Measurements from ENCODE around the gene ZMIZ1. TPM values are rescaled to one million over a fixed set of nuclear protein-coding genes. Genes with fewer than 3 reads are reported as not detected.
A peak's percentile ranks its signal among the peaks of the same experiment; 100 is the strongest.

Gene ZMIZ1
- total RNA-seq, 1 experiment from 2014 or later = 23.5 TPM

DNA sequence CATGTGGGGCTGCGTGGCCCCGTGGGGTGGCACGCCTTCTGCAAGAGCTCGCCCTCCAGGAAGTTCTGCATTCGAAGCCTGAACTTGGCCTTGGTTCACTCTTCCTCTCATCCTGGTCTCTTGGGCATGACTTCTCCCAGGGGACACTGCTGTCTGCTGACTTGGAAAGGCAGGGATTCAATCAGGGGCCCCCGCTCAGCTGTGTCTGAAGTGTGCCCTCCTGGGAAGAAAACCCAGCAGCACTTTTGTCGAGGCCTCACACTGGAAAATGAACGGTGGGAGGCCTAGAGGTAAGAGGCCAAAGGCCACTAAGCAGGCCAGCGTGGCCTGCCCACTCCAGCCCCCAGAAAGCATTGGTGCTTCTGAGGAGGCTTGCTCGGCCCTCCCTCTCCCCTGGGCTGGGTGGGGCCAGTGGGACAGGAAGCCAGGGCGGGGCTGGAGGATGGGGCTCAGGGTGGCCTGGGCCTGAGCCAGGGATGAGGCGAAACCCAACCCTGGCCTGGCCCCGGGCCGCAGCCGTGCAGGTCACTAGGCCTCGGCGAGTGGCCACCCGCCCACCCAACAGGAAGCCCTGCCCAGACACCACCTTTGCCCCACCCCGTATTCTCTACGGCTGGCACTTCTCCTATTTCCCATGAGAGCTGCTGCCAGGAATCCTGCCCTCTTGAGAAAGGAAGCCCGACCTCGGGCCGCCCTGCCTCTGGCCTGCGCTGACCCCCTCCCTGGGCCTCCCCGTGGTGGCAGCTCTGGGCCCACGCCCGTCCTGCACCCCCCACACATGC is 81.1 kb downstream of the ZMIZ1 start:
- H3K9me3 Mint-ChIP-seq (ENCODE audit: low read depth, unreplicated experiment) = no peaks in the 10 kb centered on the region
- DNase-seq = peak; percentile 80
- intact Hi-C loops (cut with micrococcal nuclease; ENCODE audit: unreplicated experiment) = no loop called here
- peaks cover 15% of the 10 kb centered on the region for H3K36me3 Mint-ChIP-seq (ENCODE audit: insufficient read depth, unreplicated experiment)
- H3K27ac Mint-ChIP-seq (ENCODE audit: unreplicated experiment) = peak overlapping the region; percentile 84
- H3K4me1 Mint-ChIP-seq (ENCODE audit: low read depth, unreplicated experiment) = peaks cover 52% of the 10 kb centered on the region
- BruUV-seq (replicated peaks) = no TSS peak
- peak overlapping the region; percentile 15 for H3K4me3 Mint-ChIP-seq (ENCODE audit: low read depth, unreplicated experiment)
- CTCF ChIA-PET = interaction anchor here (0.6 to 1.6 kb wide), 7 partner anchors 8 to 1422 kb away, joined by 3 to 9 read pairs (median 6); no protein-coding TSS in a partner anchor
- H3K27me3 Mint-ChIP-seq (ENCODE audit: unreplicated experiment) = no peaks in the 10 kb centered on the region
- TF ChIP-seq, protein P1, sequence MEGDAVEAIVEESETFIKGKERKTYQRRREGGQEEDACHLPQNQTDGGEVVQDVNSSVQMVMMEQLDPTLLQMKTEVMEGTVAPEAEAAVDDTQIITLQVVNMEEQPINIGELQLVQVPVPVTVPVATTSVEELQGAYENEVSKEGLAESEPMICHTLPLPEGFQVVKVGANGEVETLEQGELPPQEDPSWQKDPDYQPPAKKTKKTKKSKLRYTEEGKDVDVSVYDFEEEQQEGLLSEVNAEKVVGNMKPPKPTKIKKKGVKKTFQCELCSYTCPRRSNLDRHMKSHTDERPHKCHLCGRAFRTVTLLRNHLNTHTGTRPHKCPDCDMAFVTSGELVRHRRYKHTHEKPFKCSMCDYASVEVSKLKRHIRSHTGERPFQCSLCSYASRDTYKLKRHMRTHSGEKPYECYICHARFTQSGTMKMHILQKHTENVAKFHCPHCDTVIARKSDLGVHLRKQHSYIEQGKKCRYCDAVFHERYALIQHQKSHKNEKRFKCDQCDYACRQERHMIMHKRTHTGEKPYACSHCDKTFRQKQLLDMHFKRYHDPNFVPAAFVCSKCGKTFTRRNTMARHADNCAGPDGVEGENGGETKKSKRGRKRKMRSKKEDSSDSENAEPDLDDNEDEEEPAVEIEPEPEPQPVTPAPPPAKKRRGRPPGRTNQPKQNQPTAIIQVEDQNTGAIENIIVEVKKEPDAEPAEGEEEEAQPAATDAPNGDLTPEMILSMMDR (IDR thresholded peaks at IDR 0.05; ENCODE audit: unreplicated experiment) = no peak

GRCh38 chr10:79150444-79150754 is 81.6 kb downstream of the ZMIZ1 start:
- peak overlapping the region; percentile 84 for H3K27ac Mint-ChIP-seq (ENCODE audit: unreplicated experiment)
- no peaks in the 10 kb centered on the region for H3K27me3 Mint-ChIP-seq (ENCODE audit: unreplicated experiment)
- intact Hi-C loops (cut with micrococcal nuclease; ENCODE audit: unreplicated experiment) = no loop called here
- DNase-seq = no peak
- BruUV-seq (replicated peaks) = no TSS peak
- H3K4me1 Mint-ChIP-seq (ENCODE audit: low read depth, unreplicated experiment) = peaks cover 52% of the 10 kb centered on the region
- no peaks in the 10 kb centered on the region for H3K9me3 Mint-ChIP-seq (ENCODE audit: low read depth, unreplicated experiment)
- H3K4me3 Mint-ChIP-seq (ENCODE audit: low read depth, unreplicated experiment) = peak overlapping the region; percentile 15
- H3K36me3 Mint-ChIP-seq (ENCODE audit: insufficient read depth, unreplicated experiment) = peaks cover 15% of the 10 kb centered on the region
- CTCF ChIA-PET = interaction anchor here (0.6 to 1.0 kb wide), 6 partner anchors 8 to 1422 kb away, joined by 3 to 9 read pairs (median 6); no protein-coding TSS in a partner anchor
- TF ChIP-seq, protein P1 (IDR thresholded peaks at IDR 0.05; ENCODE audit: unreplicated experiment) = no peak

DNA sequence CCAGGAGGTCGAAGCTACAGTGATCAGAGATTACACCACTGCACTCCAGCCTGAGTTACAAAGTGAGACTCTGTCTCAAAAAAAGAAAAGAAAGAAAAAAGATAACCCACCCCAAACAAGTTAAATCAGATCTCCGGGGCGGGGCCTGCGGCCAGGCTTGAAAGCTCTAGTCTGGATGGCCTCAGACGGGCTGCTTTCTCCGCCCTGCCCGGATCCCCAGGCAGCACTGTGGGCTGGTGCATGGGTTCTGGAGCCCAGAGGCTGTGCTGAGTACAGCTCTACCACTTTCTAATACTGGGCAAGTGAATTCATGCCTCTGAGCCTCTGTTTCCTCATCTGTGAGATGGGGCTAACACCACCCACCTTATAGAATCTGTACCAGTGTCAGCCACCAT is 83.7 kb downstream of the ZMIZ1 start:
- DNase-seq = no peak
- no TSS peak for BruUV-seq (replicated peaks)
- intact Hi-C loops (cut with micrococcal nuclease; ENCODE audit: unreplicated experiment) = no loop called here
- CTCF ChIA-PET = no interaction called here
- Mint-ChIP-seq H3K9me3 (ENCODE audit: low read depth, unreplicated experiment) (no peaks in the 10 kb centered on the region), H3K4me1 (ENCODE audit: low read depth, unreplicated experiment) (peaks cover 70% of the 10 kb centered on the region), H3K27me3 (ENCODE audit: unreplicated experiment) (no peaks in the 10 kb centered on the region), H3K27ac (ENCODE audit: unreplicated experiment) (peak overlapping the region; percentile 84), H3K4me3 (ENCODE audit: low read depth, unreplicated experiment) (no peak overlapping the region), H3K36me3 (ENCODE audit: insufficient read depth, unreplicated experiment) (peaks cover 22% of the 10 kb centered on the region)
- TF ChIP-seq, protein P1 (IDR thresholded peaks at IDR 0.05; ENCODE audit: unreplicated experiment) = no peak

DNA sequence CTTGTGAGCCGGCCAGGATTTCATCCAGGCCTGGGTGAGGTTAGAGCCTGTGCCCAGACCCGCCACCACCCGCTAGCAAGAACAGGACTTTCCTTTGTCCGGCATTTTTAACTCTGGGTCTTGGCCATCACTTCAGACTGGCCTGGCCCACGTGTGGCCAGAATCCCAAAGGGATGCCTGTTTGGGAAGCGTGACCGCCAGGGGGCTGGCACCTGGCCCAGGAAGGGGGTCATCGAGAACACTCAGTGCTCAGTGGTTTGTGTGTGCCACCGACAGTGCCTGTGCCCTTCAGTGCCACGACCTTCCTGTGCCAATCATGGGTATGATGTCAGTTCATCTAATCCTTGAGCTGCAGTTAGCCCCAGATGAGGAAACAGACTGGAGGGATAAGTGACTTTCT is 85.0 kb downstream of the ZMIZ1 start:
- peaks cover 77% of the 10 kb centered on the region for H3K4me1 Mint-ChIP-seq (ENCODE audit: low read depth, unreplicated experiment)
- H3K36me3 Mint-ChIP-seq (ENCODE audit: insufficient read depth, unreplicated experiment) = peaks cover 27% of the 10 kb centered on the region
- intact Hi-C loops (cut with micrococcal nuclease; ENCODE audit: unreplicated experiment) = no loop called here
- BruUV-seq (replicated peaks) = no TSS peak
- no peak overlapping the region for H3K4me3 Mint-ChIP-seq (ENCODE audit: low read depth, unreplicated experiment)
- CTCF ChIA-PET = no interaction called here
- H3K27ac Mint-ChIP-seq (ENCODE audit: unreplicated experiment) = no peak overlapping the region
- TF ChIP-seq, protein P1 (IDR thresholded peaks at IDR 0.05; ENCODE audit: unreplicated experiment) = no peak
- DNase-seq = no peak
- H3K27me3 Mint-ChIP-seq (ENCODE audit: unreplicated experiment) = no peaks in the 10 kb centered on the region
- no peaks in the 10 kb centered on the region for H3K9me3 Mint-ChIP-seq (ENCODE audit: low read depth, unreplicated experiment)

Data from Calu3 (cell line).